Parathyroid adenoma (tissue), 2 donors: ENCODE data around the gene BTBD19.

Experiments
- H2AFZ ChIP-seq: fragments of 300-600 bp; sonication (generic); one replicate; pipeline ENCODE4 v1.7.0; 2017; ENCODE audit warnings: antibody characterized with exemption, mild to moderate bottlenecking
- H3K27ac ChIP-seq: fragments of 300-600 bp; sonication (generic); one replicate; pipeline ENCODE4 v1.7.0; 2017
- H3K27me3 ChIP-seq: fragments of 300-600 bp; sonication (generic); one replicate; pipeline ENCODE4 v1.7.0; 2017; ENCODE audit warnings: low read length; ENCODE audit not compliant: control insufficient read depth, insufficient read depth
- H3K36me3 ChIP-seq: fragments of 300-600 bp; sonication (generic); one replicate; pipeline ENCODE4 v1.7.0; 2017; ENCODE audit warnings: low read length; ENCODE audit not compliant: control insufficient read depth, insufficient read depth
- H3K4me1 ChIP-seq: fragments of 300-600 bp; sonication (generic); one replicate; pipeline ENCODE4 v1.7.0; 2017; ENCODE audit warnings: control low read depth
- H3K4me2 ChIP-seq: fragments of 300-600 bp; sonication (generic); one replicate; pipeline ENCODE4 v1.7.0; 2017; ENCODE audit warnings: low read length
- H3K4me3 ChIP-seq: fragments of 300-600 bp; sonication (generic); one replicate; pipeline ENCODE4 v1.7.0; 2017; ENCODE audit warnings: low read depth, low read length
- H3K79me2 ChIP-seq: fragments of 300-600 bp; sonication (generic); one replicate; pipeline ENCODE4 v1.7.0; 2017; ENCODE audit warnings: control low read depth
- H3K9ac ChIP-seq: fragments of 300-600 bp; sonication (generic); one replicate; pipeline ENCODE4 v1.7.0; 2017; ENCODE audit warnings: mild to moderate bottlenecking
- H3K9me3 ChIP-seq: fragments of 300-600 bp; sonication (generic); one replicate; pipeline ENCODE4 v1.7.0; 2017; ENCODE audit warnings: low read length; ENCODE audit not compliant: control insufficient read depth
- CTCF ChIP-seq: fragments of 300-600 bp; sonication (generic); IDR thresholded peaks from one replicate; pipeline ENCODE4 v1.7.0; 2017; ENCODE audit warnings: antibody characterized with exemption, mild to moderate bottlenecking
- donor health status: primary hyperparathyroidism.

BTBD19 gene

GRCh38 chr1:44801491-44802305, 6.6 kb upstream of the BTBD19 start:
- Histone ChIP-seq H3K27me3 (no peaks in the 10 kb centered on the region), H3K36me3 (no peaks in the 10 kb centered on the region), H3K9me3 (no peaks in the 10 kb centered on the region), H2AFZ (no peak overlapping the region), H3K27ac (no peak overlapping the region), H3K9ac (no peak overlapping the region), H3K4me2 (peak overlapping the region; percentile 55), H3K4me1 (peaks cover 3% of the 10 kb centered on the region), H3K79me2 (no peaks in the 10 kb centered on the region), H3K4me3 (peak overlapping the region; percentile 78)
- no peak for TF ChIP-seq CTCF

GRCh38 chr1:44802306-44803061, 5.8 kb upstream of the BTBD19 start:
- Histone ChIP-seq H3K79me2 (no peaks in the 10 kb centered on the region), H3K27me3 (no peaks in the 10 kb centered on the region), H3K4me3 (no peak overlapping the region), H3K4me1 (peaks cover 11% of the 10 kb centered on the region), H3K4me2 (peak overlapping the region; percentile 55), H3K9me3 (no peaks in the 10 kb centered on the region), H2AFZ (no peak overlapping the region), H3K9ac (no peak overlapping the region), H3K36me3 (no peaks in the 10 kb centered on the region), H3K27ac (no peak overlapping the region)
- TF ChIP-seq CTCF: no peak

GRCh38 chr1:44803062-44803311, 5.3 kb upstream of the BTBD19 start:
- no peak overlapping the region for H3K4me2 ChIP-seq
- no peak overlapping the region for H3K9ac ChIP-seq
- no peak overlapping the region for H2AFZ ChIP-seq
- H3K27ac ChIP-seq: no peak overlapping the region
- H3K9me3 ChIP-seq: no peaks in the 10 kb centered on the region
- H3K36me3 ChIP-seq: no peaks in the 10 kb centered on the region
- H3K27me3 ChIP-seq: no peaks in the 10 kb centered on the region
- H3K4me1 ChIP-seq: peaks cover 16% of the 10 kb centered on the region
- H3K79me2 ChIP-seq: no peaks in the 10 kb centered on the region
- no peak for TF ChIP-seq CTCF
- H3K4me3 ChIP-seq: no peak overlapping the region

- no peak for TF ChIP-seq CTCF
- H3K27me3 ChIP-seq: no peaks in the 10 kb centered on the region
- no peak overlapping the region for H2AFZ ChIP-seq
- no peaks in the 10 kb centered on the region for H3K79me2 ChIP-seq
- no peaks in the 10 kb centered on the region for H3K36me3 ChIP-seq
- H3K9ac ChIP-seq: no peak overlapping the region
- no peak overlapping the region for H3K27ac ChIP-seq
- no peak overlapping the region for H3K4me2 ChIP-seq
- no peaks in the 10 kb centered on the region for H3K9me3 ChIP-seq
- peaks cover 18% of the 10 kb centered on the region for H3K4me1 ChIP-seq
- H3K4me3 ChIP-seq: no peak overlapping the region
These were observed 4.8 kb upstream of the BTBD19 start for GRCh38 chr1:44803312-44804095.
